Uterus (tissue), 4 donors: ENCODE measurements around the gene ITPR3. TPM values are rescaled to one million over a fixed set of nuclear protein-coding genes. Genes with fewer than 3 reads are reported as not detected.
A peak's percentile ranks its signal among the peaks of the same experiment; 100 is the strongest.

Source experiments
- DNase-seq, 2 donors: peaks; one replicate each; pipeline ENCODE4 v3.0.0-alpha.2; 2019 to 2020
- H3K27ac ChIP-seq, 2 donors: fragments of 200-600 bp; sonication (generic); 1 replicate in 1 of 2; 2 replicates in 1 of 2; pipeline ENCODE4 v1.5.1; 2016 to 2018
- H3K27me3 ChIP-seq, 2 donors: fragments of 200-600 bp; sonication (generic); one replicate each; pipeline ENCODE4 v1.5.1; 2018 to 2019; ENCODE audit warnings: control low read depth in 1 of 2
- H3K36me3 ChIP-seq, 2 donors: fragments of 200-600 bp; sonication (generic); one replicate each; pipeline ENCODE4 v1.5.1; 2019; ENCODE audit warnings: control low read depth in 1 of 2
- H3K4me1 ChIP-seq, 2 donors: fragments of 200-600 bp; sonication (generic); one replicate each; pipeline ENCODE4 v1.5.1; 2018 to 2019; ENCODE audit warnings: control low read depth in 1 of 2
- H3K4me3 ChIP-seq, 2 donors: fragments of 200-600 bp; sonication (generic); 1 replicate in 1 of 2; 2 replicates in 1 of 2; pipeline ENCODE4 v1.5.1; 2018 to 2019; ENCODE audit warnings: mild to moderate bottlenecking in 1 of 2
- H3K9me3 ChIP-seq, 2 donors: fragments of 200-600 bp; sonication (generic); one replicate each; pipeline ENCODE4 v1.5.1; 2019; ENCODE audit warnings: control low read depth in 1 of 2
- CTCF ChIP-seq, 4 experiments: fragments of 200-600 bp in 2 of 4; fragments of 450-650 bp in 2 of 4; sonication (generic) in 2 of 4; IDR thresholded peaks; one replicate each; pipeline ENCODE4 v1.5.1; 2016 to 2019; ENCODE audit warnings: antibody characterized with exemption in 4 of 4, mild to moderate bottlenecking in 2 of 4, moderate library complexity in 1 of 4
- POLR2A ChIP-seq, 2 donors: fragments of 450-650 bp; IDR thresholded peaks; one replicate each; pipeline ENCODE4 v1.6.1; 2016; ENCODE audit warnings: antibody characterized with exemption in 2 of 2, mild to moderate bottlenecking in 1 of 2, moderate library complexity in 1 of 2
- intact Hi-C: fragments of 100-400 bp; cut with DNase I; formaldehyde crosslinking; loops from one replicate; pipeline ENCODE4 v1.15.1; 2023; ENCODE audit warnings: low total_unique reads
- total RNA-seq, 4 donors: library from RNA; depleted of rRNA in 3 of 4; stranded (reverse); fragments of >200 nt in 3 of 4; gene quantifications; one replicate each; pipeline versions ENCODE4 v1.1.0 to v1.2.4, GENCODE V29; 2014 to 2023
- donor health status: DM: yes; HTN: yes; CAD: no.

ITPR3 gene
- total RNA-seq, 4 donors from 2014 or later, result 11.2 to 27.6 (median 16.1) TPM

- TF ChIP-seq CTCF (IDR thresholded peaks at IDR 0.05) (no peak), POLR2A (IDR thresholded peaks at IDR 0.05) (no peak)
- intact Hi-C loops, result no loop called here
- Histone ChIP-seq H3K27ac (no peak overlapping the region), H3K27me3 (no peaks in the 10 kb centered on the region), H3K9me3 (no peaks in the 10 kb centered on the region), H3K4me3 (no peak overlapping the region), H3K4me1 (peaks cover 5 to 7% of the 10 kb centered on the region in 2 donors), H3K36me3 (no peaks in the 10 kb centered on the region)
- DNase-seq, result no peak
These were observed 85.0 kb downstream of the ITPR3 start for GRCh38 chr6:33705955-33706725.

- TF ChIP-seq CTCF (IDR thresholded peaks at IDR 0.05) (no peak), POLR2A (IDR thresholded peaks at IDR 0.05) (no peak)
- no peak overlapping the region for H3K27ac ChIP-seq
- intact Hi-C loops, result no loop called here
- H3K4me1 ChIP-seq, result peaks cover 5 to 7% of the 10 kb centered on the region in 2 donors
- no peaks in the 10 kb centered on the region for H3K36me3 ChIP-seq
- no peaks in the 10 kb centered on the region for H3K9me3 ChIP-seq
- no peaks in the 10 kb centered on the region for H3K27me3 ChIP-seq
- no peak overlapping the region for H3K4me3 ChIP-seq
- no peak for DNase-seq
These were observed 86.6 kb downstream of the ITPR3 start for GRCh38 chr6:33707771-33708170.

- TF ChIP-seq CTCF (IDR thresholded peaks at IDR 0.05), result no peak
- no peak for TF ChIP-seq POLR2A (IDR thresholded peaks at IDR 0.05)
- H3K9me3 ChIP-seq, result no peaks in the 10 kb centered on the region
- no peak for DNase-seq
- H3K27ac ChIP-seq, result peak overlapping the region; percentile 79 to 96
- no peaks in the 10 kb centered on the region for H3K36me3 ChIP-seq
- intact Hi-C loops, result no loop called here
- no peaks in the 10 kb centered on the region for H3K27me3 ChIP-seq
- peaks cover 5 to 7% of the 10 kb centered on the region in 2 donors for H3K4me1 ChIP-seq
- no peak overlapping the region for H3K4me3 ChIP-seq
These were observed 87.5 kb downstream of the ITPR3 start for GRCh38 chr6:33708516-33709204.

- TF ChIP-seq POLR2A (IDR thresholded peaks at IDR 0.05), result no peak
- TF ChIP-seq CTCF (IDR thresholded peaks at IDR 0.05), result no peak
- H3K4me3 ChIP-seq, result no peak overlapping the region
- intact Hi-C loops, result no loop called here
- H3K27me3 ChIP-seq, result no peaks in the 10 kb centered on the region
- no peak for DNase-seq
- no peaks in the 10 kb centered on the region for H3K9me3 ChIP-seq
- H3K4me1 ChIP-seq, result peaks cover 5 to 7% of the 10 kb centered on the region in 2 donors
- H3K36me3 ChIP-seq, result no peaks in the 10 kb centered on the region
- peak overlapping the region; percentile 79 to 96 for H3K27ac ChIP-seq
These were observed 88.6 kb downstream of the ITPR3 start for GRCh38 chr6:33709605-33710295.
